Caco-2 (cell line): ENCODE results near the gene NEDD4L. TPM values are rescaled to one million over a fixed set of nuclear protein-coding genes. Genes with fewer than 3 reads are reported as not detected.

Experiments
- BruUV-seq: library from RNA; stranded (reverse); fragments of 400-500 nt; replicated peaks from 2 replicates; lab custom pipeline; 2021; lab: Mats Ljungman, UMichigan
- CTCF ChIA-PET: fragments of 300-600 bp; sonication (Branson Sonifier 250); formaldehyde crosslinking; loops from one replicate; lab custom pipeline; 2022; ENCODE audit warnings: antibody characterized with exemption; lab: Charles Lee
- POLR2A ChIA-PET: fragments of 300-600 bp; sonication (Branson Sonifier 250); formaldehyde crosslinking; loops from one replicate; lab custom pipeline; 2022; ENCODE audit warnings: antibody characterized with exemption; lab: Charles Lee
- DNase-seq, 2 experiments: peaks; one replicate each; pipeline versions ENCODE4 v3.0.0 to v3.0.0-alpha.2; 2020 to 2022
- H3K27me3 ChIP-seq: replicated peaks from 2 replicates; pipeline ENCODE4 v1.6.0; 2011; ENCODE audit warnings: low read length; ENCODE audit not compliant: control insufficient read depth, insufficient read depth
- H3K36me3 ChIP-seq: 2 replicates; pipeline ENCODE4 v1.5.1; 2011; ENCODE audit warnings: low read length; ENCODE audit not compliant: control insufficient read depth, insufficient read depth
- H3K4me1 ChIP-seq: fragments of 250-450 bp; sonication (Bioruptor Pico); 2 replicates; pipeline ENCODE4 v1.5.1; 2020; ENCODE audit warnings: mild to moderate bottlenecking
- H3K4me3 ChIP-seq: 2 replicates; pipeline ENCODE4 v1.5.1; 2011; ENCODE audit warnings: low read depth, mild to moderate bottlenecking, control low read depth, low read length
- H3K9me3 ChIP-seq: fragments of 250-450 bp; sonication (Bioruptor Pico); 2 replicates; pipeline ENCODE4 v1.5.1; 2020; ENCODE audit warnings: mild to moderate bottlenecking, moderate library complexity
- H3K27ac Mint-ChIP-seq: one replicate; pipeline ENCODE4 v1.8.0; 2022; ENCODE audit warnings: mixed read lengths; ENCODE audit not compliant: unreplicated experiment
- H3K27me3 Mint-ChIP-seq: one replicate; pipeline ENCODE4 v1.8.0; 2022; ENCODE audit warnings: mixed read lengths; ENCODE audit not compliant: insufficient read depth, unreplicated experiment
- H3K36me3 Mint-ChIP-seq: one replicate; pipeline ENCODE4 v1.8.0; 2022; ENCODE audit warnings: mild to moderate bottlenecking, mixed read lengths; ENCODE audit not compliant: insufficient read depth, unreplicated experiment
- H3K4me1 Mint-ChIP-seq: one replicate; pipeline ENCODE4 v1.8.0; 2022; ENCODE audit warnings: low read depth, mixed read lengths; ENCODE audit not compliant: unreplicated experiment
- H3K4me3 Mint-ChIP-seq: one replicate; pipeline ENCODE4 v1.8.0; 2022; ENCODE audit warnings: mild to moderate bottlenecking, moderate library complexity, mixed read lengths; ENCODE audit not compliant: unreplicated experiment
- H3K9me3 Mint-ChIP-seq: one replicate; pipeline ENCODE4 v1.8.0; 2022; ENCODE audit warnings: mixed read lengths; ENCODE audit not compliant: unreplicated experiment
- intact Hi-C: fragments of 100-400 bp; cut with micrococcal nuclease; formaldehyde crosslinking; loops from one replicate; pipeline ENCODE4 v1.10.0; 2022; ENCODE audit not compliant: unreplicated experiment
- total RNA-seq: library from RNA; stranded (reverse); gene quantifications from 2 replicates; pipeline ENCODE4 v1.2.3, GENCODE V29; 2022
- TF ChIP-seq, protein P1 (sequence below), 2 experiments: fragments of 200-600 bp in 1 of 2; IDR thresholded peaks; 1 replicate in 1 of 2; 2 replicates in 1 of 2; pipeline versions ENCODE4 v1.5.1 to v1.8.0; 2011 to 2022; ENCODE audit warnings: antibody characterized with exemption in 1 of 2, control low read depth in 1 of 2, inconsistent platforms in 1 of 2, low read depth in 1 of 2, low read length in 1 of 2, mild to moderate bottlenecking in 1 of 2, moderate library complexity in 1 of 2; ENCODE audit not compliant: insufficient read depth in 1 of 2, severe bottlenecking in 1 of 2, unreplicated experiment in 1 of 2

NEDD4L gene
- total RNA-seq, 1 experiment from 2014 or later, result 85.4 TPM

DNA sequence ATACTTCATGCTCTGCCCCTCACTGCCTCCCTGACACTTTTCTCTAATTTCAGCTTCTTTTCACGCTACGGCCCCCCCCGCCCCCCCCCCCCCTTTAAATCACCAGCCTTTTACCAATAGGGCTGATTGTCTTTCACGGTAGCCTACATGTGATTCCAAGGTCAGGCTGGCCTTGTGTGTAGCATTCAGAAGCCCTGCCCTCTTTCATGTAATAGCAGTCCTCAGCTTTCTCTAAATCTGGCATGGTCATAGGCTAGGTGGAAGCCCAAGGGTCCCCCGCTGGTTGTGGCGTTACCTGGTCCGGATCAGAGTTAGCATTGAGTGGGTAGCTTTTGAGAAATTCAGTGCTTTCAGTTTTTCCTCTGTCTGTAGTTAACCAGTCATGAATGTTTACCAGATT is 303.1 kb downstream of the NEDD4L start:
- no TSS peak for BruUV-seq
- H3K27me3 Mint-ChIP-seq, result no peaks in the 10 kb centered on the region
- H3K9me3 Mint-ChIP-seq, result no peaks in the 10 kb centered on the region
- H3K4me1 Mint-ChIP-seq, result peaks cover under 1% of the 10 kb centered on the region
- Histone ChIP-seq H3K9me3 (no peaks in the 10 kb centered on the region), H3K4me3 (no peak overlapping the region), H3K36me3 (no peaks in the 10 kb centered on the region), H3K27me3 (no peaks in the 10 kb centered on the region), H3K4me1 (peaks cover 5% of the 10 kb centered on the region; the same call in 1 of the 2 replicates)
- H3K36me3 Mint-ChIP-seq, result peaks cover 27% of the 10 kb centered on the region
- no peak for DNase-seq
- POLR2A ChIA-PET, result no interaction called here
- no peak overlapping the region for H3K4me3 Mint-ChIP-seq
- CTCF ChIA-PET, result interaction anchor here (0.6 to 0.7 kb wide), 2 partner anchors 386 to 417 kb away, joined by 3 to 5 read pairs; no protein-coding TSS in a partner anchor
- intact Hi-C loops, result no loop called here
- no peak overlapping the region for H3K27ac Mint-ChIP-seq
- TF ChIP-seq, protein P1, sequence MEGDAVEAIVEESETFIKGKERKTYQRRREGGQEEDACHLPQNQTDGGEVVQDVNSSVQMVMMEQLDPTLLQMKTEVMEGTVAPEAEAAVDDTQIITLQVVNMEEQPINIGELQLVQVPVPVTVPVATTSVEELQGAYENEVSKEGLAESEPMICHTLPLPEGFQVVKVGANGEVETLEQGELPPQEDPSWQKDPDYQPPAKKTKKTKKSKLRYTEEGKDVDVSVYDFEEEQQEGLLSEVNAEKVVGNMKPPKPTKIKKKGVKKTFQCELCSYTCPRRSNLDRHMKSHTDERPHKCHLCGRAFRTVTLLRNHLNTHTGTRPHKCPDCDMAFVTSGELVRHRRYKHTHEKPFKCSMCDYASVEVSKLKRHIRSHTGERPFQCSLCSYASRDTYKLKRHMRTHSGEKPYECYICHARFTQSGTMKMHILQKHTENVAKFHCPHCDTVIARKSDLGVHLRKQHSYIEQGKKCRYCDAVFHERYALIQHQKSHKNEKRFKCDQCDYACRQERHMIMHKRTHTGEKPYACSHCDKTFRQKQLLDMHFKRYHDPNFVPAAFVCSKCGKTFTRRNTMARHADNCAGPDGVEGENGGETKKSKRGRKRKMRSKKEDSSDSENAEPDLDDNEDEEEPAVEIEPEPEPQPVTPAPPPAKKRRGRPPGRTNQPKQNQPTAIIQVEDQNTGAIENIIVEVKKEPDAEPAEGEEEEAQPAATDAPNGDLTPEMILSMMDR (IDR thresholded peaks at IDR 0.05; ENCODE audit: insufficient read depth in 1 of 2, low read depth in 1 of 2, low read length in 1 of 2, severe bottlenecking in 1 of 2, unreplicated experiment in 1 of 2), result no peak

DNA sequence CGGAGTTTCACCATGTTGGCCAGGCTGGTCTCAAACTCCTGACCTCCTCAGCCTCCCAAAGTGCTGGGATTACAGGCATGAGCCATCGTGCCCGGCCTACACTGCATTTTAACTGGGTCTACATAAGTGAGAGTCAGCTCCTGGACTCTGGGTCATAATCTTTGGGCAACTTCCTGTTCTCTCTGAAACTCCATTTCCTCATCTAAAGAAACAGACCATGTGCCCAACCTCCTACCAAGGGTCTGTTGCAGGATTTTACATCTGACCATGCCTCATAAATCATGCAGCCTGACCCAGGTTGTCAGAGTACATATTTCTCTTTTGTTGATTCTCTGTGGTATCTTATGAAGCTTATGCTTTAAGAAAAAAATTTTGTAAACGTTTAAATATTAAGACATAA is 304.5 kb downstream of the NEDD4L start:
- Mint-ChIP-seq H3K27ac (no peak overlapping the region), H3K9me3 (no peaks in the 10 kb centered on the region), H3K4me1 (no peaks in the 10 kb centered on the region), H3K27me3 (no peaks in the 10 kb centered on the region), H3K36me3 (peaks cover 22% of the 10 kb centered on the region), H3K4me3 (no peak overlapping the region)
- Histone ChIP-seq H3K4me1 (peaks cover 5% of the 10 kb centered on the region; the same call in 1 of the 2 replicates), H3K4me3 (no peak overlapping the region), H3K27me3 (no peaks in the 10 kb centered on the region), H3K36me3 (no peaks in the 10 kb centered on the region), H3K9me3 (no peaks in the 10 kb centered on the region)
- no TSS peak for BruUV-seq
- intact Hi-C loops, result no loop called here
- TF ChIP-seq, protein P1 (IDR thresholded peaks at IDR 0.05; ENCODE audit: insufficient read depth in 1 of 2, low read depth in 1 of 2, low read length in 1 of 2, severe bottlenecking in 1 of 2, unreplicated experiment in 1 of 2), result no peak
- DNase-seq, result no peak
- CTCF ChIA-PET, result no interaction called here
- POLR2A ChIA-PET, result no interaction called here

DNA sequence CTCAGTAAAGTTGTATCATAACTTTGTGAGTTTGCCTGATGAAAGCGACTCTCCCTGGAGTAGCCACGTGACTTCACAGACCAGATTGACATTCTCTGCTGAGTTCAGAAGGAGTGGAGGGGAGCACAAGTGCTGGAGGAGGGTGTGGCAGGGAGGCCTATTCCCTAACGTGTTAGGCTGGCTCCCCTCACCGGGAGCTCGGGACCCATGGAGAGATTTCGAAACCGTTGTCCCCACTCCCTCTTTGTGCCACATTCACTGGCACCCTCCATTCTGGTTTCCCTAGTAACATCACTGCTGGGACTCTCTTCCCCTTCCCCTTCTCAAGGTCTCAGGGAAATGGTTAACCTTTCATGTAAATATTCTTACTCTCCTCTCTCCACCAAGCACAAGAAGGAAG is 304.9 kb downstream of the NEDD4L start:
- DNase-seq, result no peak
- TF ChIP-seq, protein P1 (IDR thresholded peaks at IDR 0.05; ENCODE audit: insufficient read depth in 1 of 2, low read depth in 1 of 2, low read length in 1 of 2, severe bottlenecking in 1 of 2, unreplicated experiment in 1 of 2), result no peak
- CTCF ChIA-PET, result no interaction called here
- no peaks in the 10 kb centered on the region for H3K9me3 Mint-ChIP-seq
- H3K9me3 ChIP-seq, result no peaks in the 10 kb centered on the region
- no peaks in the 10 kb centered on the region for H3K27me3 Mint-ChIP-seq
- BruUV-seq, result no TSS peak
- no peak overlapping the region for H3K4me3 ChIP-seq
- H3K36me3 ChIP-seq, result no peaks in the 10 kb centered on the region
- H3K27me3 ChIP-seq, result no peaks in the 10 kb centered on the region
- H3K36me3 Mint-ChIP-seq, result peaks cover 19% of the 10 kb centered on the region
- H3K27ac Mint-ChIP-seq, result no peak overlapping the region
- intact Hi-C loops, result no loop called here
- POLR2A ChIA-PET, result no interaction called here
- H3K4me1 Mint-ChIP-seq, result no peaks in the 10 kb centered on the region
- peaks cover 5% of the 10 kb centered on the region; the same call in 1 of the 2 replicates for H3K4me1 ChIP-seq
- H3K4me3 Mint-ChIP-seq, result no peak overlapping the region
